Suprapubic skin (tissue), 4 donors: Measurements from ENCODE around the gene YWHAQ. TPM values are rescaled to one million over a fixed set of nuclear protein-coding genes. Genes with fewer than 3 reads are reported as not detected.

ENCODE experiments used
- DNase-seq, 2 donors: peaks; one replicate each; pipeline ENCODE4 v3.0.0-alpha.2; 2019; ENCODE audit warnings: low spot score in 2 of 2
- H3K27ac ChIP-seq: fragments of 200-600 bp; sonication (generic); one replicate; pipeline ENCODE4 v1.5.1; 2019
- H3K27me3 ChIP-seq: fragments of 200-600 bp; sonication (generic); one replicate; pipeline ENCODE4 v1.5.1; 2019
- H3K36me3 ChIP-seq: fragments of 200-600 bp; sonication (generic); one replicate; pipeline ENCODE4 v1.5.1; 2019
- H3K4me1 ChIP-seq: fragments of 200-600 bp; sonication (generic); one replicate; pipeline ENCODE4 v1.5.1; 2019
- H3K4me3 ChIP-seq: fragments of 200-600 bp; sonication (generic); one replicate; pipeline ENCODE4 v1.5.1; 2019; ENCODE audit warnings: mild to moderate bottlenecking
- H3K9me3 ChIP-seq: fragments of 200-600 bp; sonication (generic); one replicate; pipeline ENCODE4 v1.5.1; 2019
- CTCF ChIP-seq, 2 donors: fragments of 200-600 bp in 1 of 2; fragments of 450-650 bp in 1 of 2; sonication (generic) in 1 of 2; IDR thresholded peaks; one replicate each; pipeline ENCODE4 v1.5.1; 2016 to 2019; ENCODE audit warnings: antibody characterized with exemption in 2 of 2, mild to moderate bottlenecking in 1 of 2, moderate library complexity in 1 of 2
- EP300 ChIP-seq: sonication (generic); formaldehyde crosslinking; IDR thresholded peaks from one replicate; pipeline ENCODE4 v1.6.1; 2017; ENCODE audit warnings: antibody characterized with exemption
- POLR2A ChIP-seq, 2 donors: fragments of 450-650 bp; IDR thresholded peaks; one replicate each; pipeline ENCODE4 v1.6.1; 2017; ENCODE audit warnings: antibody characterized with exemption in 2 of 2, mild to moderate bottlenecking in 2 of 2, moderate library complexity in 2 of 2
- POLR2AphosphoS5 ChIP-seq, 3 donors: sonication (generic); formaldehyde crosslinking; IDR thresholded peaks; one replicate each; pipeline ENCODE4 v1.6.1; 2017; ENCODE audit warnings: antibody characterized with exemption in 3 of 3
- WGBS: methylation state at CpG from one replicate; pipeline ENCODE4 v1.1.5; 2018; 5-methylcytosine and 5-hydroxymethylcytosine counted together
- total RNA-seq, 4 donors: library from RNA; depleted of rRNA; stranded (reverse); fragments of >200 nt; gene quantifications; one replicate each; pipeline ENCODE4 v1.1.0, GENCODE V29; 2016

YWHAQ gene
- total RNA-seq, 4 donors from 2014 or later: 84.6 to 172 (median 165) TPM

GRCh38 chr2:9655441-9656269 lies 24.9 kb upstream of the YWHAQ start:
- no peaks in the 10 kb centered on the region for H3K9me3 ChIP-seq
- no peaks in the 10 kb centered on the region for H3K4me1 ChIP-seq
- H3K4me3 ChIP-seq: no peak overlapping the region
- H3K36me3 ChIP-seq: no peaks in the 10 kb centered on the region
- no peak overlapping the region for H3K27ac ChIP-seq
- no peaks in the 10 kb centered on the region for H3K27me3 ChIP-seq
- DNase-seq: no peak
- TF ChIP-seq CTCF (IDR thresholded peaks at IDR 0.05) (no peak), POLR2A (IDR thresholded peaks at IDR 0.05) (no peak), POLR2AphosphoS5 (IDR thresholded peaks at IDR 0.05) (no peak), EP300 (no peak)
- WGBS: 90% methylated on average over 13 of the region's 13 CpGs

- Histone ChIP-seq H3K4me1 (no peaks in the 10 kb centered on the region), H3K9me3 (no peaks in the 10 kb centered on the region), H3K36me3 (no peaks in the 10 kb centered on the region), H3K27ac (no peak overlapping the region), H3K4me3 (no peak overlapping the region), H3K27me3 (no peaks in the 10 kb centered on the region)
- 75% methylated on average over 6 of the region's 6 CpGs for WGBS
- no peak for DNase-seq
- TF ChIP-seq CTCF (IDR thresholded peaks at IDR 0.05): no peak
- no peak for TF ChIP-seq EP300
- no peak for TF ChIP-seq POLR2A (IDR thresholded peaks at IDR 0.05)
- TF ChIP-seq POLR2AphosphoS5 (IDR thresholded peaks at IDR 0.05): no peak
These were observed 23.8 kb upstream of the YWHAQ start for GRCh38 chr2:9654452-9655100.

GRCh38 chr2:9653485-9654271 lies 22.9 kb upstream of the YWHAQ start:
- no peaks in the 10 kb centered on the region for H3K9me3 ChIP-seq
- WGBS: 88% methylated on average over 10 of the region's 10 CpGs
- TF ChIP-seq EP300 (no peak), CTCF (IDR thresholded peaks at IDR 0.05) (no peak), POLR2A (IDR thresholded peaks at IDR 0.05) (no peak), POLR2AphosphoS5 (IDR thresholded peaks at IDR 0.05) (no peak)
- no peak overlapping the region for H3K4me3 ChIP-seq
- no peaks in the 10 kb centered on the region for H3K27me3 ChIP-seq
- no peaks in the 10 kb centered on the region for H3K4me1 ChIP-seq
- DNase-seq: no peak
- no peak overlapping the region for H3K27ac ChIP-seq
- H3K36me3 ChIP-seq: no peaks in the 10 kb centered on the region

GRCh38 chr2:9652898-9653479 lies 22.2 kb upstream of the YWHAQ start:
- Histone ChIP-seq H3K4me3 (no peak overlapping the region), H3K27ac (no peak overlapping the region), H3K9me3 (no peaks in the 10 kb centered on the region), H3K36me3 (no peaks in the 10 kb centered on the region), H3K4me1 (no peaks in the 10 kb centered on the region), H3K27me3 (no peaks in the 10 kb centered on the region)
- WGBS: 81% methylated on average over 5 of the region's 5 CpGs
- no peak for DNase-seq
- TF ChIP-seq CTCF (IDR thresholded peaks at IDR 0.05) (no peak), POLR2A (IDR thresholded peaks at IDR 0.05) (no peak), EP300 (no peak), POLR2AphosphoS5 (IDR thresholded peaks at IDR 0.05) (no peak)
